ENCODE measurements around the gene ZNF765.

DNA sequence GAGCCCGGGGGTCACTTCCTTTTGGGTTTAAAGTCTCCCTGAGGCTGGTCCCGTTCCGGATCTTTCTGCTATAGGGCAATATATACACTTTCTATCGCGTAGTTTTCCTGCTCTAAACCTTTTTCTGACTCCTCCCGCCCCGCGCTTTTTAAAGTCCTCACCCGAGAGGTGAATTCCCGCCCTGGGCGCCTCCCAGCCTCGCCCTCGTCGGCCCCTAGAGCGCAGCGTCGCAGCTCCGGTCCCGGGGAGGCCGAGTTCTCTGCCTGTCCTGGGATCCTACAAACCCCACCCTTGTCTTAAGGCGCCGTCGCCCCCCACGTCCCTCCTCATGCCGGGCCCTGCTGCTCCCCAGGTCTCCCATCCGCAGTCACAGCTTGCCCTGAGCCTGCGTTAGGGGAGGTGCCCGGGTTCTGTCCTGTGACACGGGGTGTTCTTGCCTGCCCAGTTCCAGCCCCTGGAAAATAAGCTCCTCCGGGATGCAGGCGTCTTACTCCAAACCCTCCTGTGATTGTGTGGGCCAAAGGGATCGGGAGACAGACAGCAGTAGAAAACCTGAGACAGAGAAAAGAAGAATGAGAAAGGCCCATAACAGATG lies 29.0 kb upstream of the ZNF765 start:
- TF ChIP-seq, protein P1, sequence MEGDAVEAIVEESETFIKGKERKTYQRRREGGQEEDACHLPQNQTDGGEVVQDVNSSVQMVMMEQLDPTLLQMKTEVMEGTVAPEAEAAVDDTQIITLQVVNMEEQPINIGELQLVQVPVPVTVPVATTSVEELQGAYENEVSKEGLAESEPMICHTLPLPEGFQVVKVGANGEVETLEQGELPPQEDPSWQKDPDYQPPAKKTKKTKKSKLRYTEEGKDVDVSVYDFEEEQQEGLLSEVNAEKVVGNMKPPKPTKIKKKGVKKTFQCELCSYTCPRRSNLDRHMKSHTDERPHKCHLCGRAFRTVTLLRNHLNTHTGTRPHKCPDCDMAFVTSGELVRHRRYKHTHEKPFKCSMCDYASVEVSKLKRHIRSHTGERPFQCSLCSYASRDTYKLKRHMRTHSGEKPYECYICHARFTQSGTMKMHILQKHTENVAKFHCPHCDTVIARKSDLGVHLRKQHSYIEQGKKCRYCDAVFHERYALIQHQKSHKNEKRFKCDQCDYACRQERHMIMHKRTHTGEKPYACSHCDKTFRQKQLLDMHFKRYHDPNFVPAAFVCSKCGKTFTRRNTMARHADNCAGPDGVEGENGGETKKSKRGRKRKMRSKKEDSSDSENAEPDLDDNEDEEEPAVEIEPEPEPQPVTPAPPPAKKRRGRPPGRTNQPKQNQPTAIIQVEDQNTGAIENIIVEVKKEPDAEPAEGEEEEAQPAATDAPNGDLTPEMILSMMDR (IDR thresholded peaks at IDR 0.05), result no peak
- no peak for TF ChIP-seq POLR2A (IDR thresholded peaks at IDR 0.05)
